ENCODE results near the gene PDILT.
"Not testable (repeated sequence)": the region's sequence is repeated elsewhere in the genome, so short reads cannot be mapped to it uniquely, and the experiment has no call there.

PDILT gene, protein sequence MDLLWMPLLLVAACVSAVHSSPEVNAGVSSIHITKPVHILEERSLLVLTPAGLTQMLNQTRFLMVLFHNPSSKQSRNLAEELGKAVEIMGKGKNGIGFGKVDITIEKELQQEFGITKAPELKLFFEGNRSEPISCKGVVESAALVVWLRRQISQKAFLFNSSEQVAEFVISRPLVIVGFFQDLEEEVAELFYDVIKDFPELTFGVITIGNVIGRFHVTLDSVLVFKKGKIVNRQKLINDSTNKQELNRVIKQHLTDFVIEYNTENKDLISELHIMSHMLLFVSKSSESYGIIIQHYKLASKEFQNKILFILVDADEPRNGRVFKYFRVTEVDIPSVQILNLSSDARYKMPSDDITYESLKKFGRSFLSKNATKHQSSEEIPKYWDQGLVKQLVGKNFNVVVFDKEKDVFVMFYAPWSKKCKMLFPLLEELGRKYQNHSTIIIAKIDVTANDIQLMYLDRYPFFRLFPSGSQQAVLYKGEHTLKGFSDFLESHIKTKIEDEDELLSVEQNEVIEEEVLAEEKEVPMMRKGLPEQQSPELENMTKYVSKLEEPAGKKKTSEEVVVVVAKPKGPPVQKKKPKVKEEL

DNA sequence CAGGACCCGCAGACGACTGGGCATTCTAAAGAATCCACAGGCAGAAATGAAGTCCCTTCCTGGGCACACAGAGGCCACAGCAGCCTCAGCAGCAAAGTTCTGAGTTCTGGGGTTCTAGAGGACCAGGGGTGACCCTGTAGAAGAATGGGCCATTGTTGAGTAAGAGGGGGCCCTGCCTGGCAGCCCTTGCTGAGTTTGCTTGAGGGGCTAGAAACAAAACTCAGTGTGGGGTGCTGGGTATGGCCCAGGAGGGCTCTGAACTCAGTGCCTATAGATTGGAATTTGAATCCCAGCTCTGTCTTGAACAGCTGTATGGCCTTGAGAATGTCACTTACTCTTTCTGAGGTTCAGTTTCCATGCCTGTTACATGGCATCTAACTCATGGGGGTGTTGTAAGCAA lies at the start of gene PDILT:
PDILT (minus strand) TSS at position 101 of the 400 bp plus-strand sequence. CDS start 5,437 bp downstream, outside the sequence.
- no peak for DNase-seq

DNA sequence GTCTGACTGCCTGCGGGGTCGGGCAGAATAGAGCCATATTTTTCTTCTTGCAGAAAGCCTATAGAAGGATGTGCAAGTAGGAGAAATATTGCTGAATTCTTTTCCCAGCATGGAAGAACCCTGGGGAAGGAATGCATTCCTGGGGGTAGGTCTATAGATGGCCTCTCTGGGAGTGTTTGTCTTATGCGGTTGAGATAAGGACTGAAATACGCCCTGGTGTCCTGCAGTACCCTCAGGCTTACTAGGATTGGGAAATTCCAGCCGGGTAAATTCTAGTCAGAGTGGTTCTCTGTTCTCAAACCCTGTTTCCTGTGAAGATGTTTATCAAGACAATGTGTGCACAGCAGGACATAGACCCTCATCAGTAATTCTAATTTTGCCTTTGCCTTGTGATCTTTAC lies 49.1 kb upstream of the PDILT start:
- not testable (repeated sequence) for DNase-seq

DNA sequence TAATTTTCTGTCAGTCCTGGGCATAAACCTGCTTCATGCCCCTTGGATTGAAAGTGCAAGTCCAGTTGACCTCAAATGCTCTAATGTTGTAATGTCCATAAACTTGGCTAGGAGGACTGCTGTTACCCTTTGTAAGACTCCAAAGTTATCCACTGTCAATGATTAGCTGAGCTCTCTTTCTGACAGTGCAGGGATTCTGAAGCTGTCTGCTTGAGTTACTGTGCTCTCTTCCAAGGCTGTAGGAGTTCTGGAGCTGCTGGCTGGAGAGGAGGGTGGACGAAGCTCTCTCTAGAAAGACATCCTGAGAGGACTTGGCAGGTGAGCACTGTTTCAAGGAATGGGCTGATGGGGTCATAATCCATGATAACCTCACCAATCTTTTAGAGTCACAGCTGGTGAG lies 46.8 kb upstream of the PDILT start, which contains the start of gene ACSM2A:
ACSM2A (plus strand) TSS at position 158 of the 400 bp plus-strand sequence. CDS start 8,594 bp downstream, outside the sequence.
- DNase-seq: not testable (repeated sequence)

DNA sequence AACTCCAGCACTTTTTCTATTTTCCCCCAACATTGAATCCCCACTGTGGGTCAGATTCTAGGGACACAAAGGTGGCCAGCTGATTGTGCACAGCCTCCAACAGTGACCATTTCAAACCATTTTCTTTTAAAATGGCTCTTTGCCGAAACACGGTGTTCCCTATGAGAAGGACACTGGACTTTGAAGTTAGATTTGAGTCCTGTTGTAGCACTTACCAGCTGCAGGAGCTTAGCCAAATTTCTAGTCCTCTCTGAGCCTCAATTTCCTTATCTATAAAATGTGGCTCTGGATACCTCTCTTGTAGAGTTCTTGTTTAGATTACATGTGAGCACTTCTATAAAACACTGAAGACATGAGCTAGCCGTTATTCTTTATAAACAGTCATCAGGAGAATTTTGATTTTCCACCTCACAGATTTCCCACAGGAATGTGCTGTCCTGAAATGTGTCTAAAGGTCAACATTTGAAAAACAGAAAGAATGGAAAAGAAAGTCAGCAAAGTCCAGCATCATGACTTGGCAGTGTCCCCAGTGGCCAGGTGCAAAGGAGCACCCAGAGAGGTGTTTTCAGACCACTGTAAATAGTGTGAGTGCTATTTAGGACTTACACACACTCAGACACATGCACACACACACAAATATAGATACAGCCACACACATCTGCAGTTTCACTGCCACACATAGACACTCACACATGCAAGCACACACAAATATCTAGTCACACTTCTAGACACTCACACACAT lies 42.3 kb upstream of the PDILT start:
- not testable (repeated sequence) for DNase-seq

DNA sequence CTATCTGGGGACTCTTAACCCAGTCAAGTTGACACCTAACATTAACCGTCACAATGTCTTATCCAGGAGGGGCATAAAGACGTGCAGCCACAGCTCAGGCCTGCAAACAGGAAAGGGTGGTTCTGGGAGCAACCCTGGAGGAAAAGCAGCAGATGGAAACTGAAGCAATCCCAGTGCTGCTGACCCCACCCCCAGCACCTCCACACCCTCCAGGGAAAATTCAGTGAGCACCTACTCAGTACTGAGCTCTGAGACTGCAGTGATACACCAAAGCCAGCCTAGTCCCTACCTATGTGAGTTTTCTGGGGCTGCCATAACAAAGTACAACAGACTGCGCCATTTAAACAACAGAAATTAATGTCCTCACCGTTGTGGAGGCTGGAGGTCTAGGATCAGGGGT lies 37.3 kb upstream of the PDILT start:
- DNase-seq: not testable (repeated sequence)

DNA sequence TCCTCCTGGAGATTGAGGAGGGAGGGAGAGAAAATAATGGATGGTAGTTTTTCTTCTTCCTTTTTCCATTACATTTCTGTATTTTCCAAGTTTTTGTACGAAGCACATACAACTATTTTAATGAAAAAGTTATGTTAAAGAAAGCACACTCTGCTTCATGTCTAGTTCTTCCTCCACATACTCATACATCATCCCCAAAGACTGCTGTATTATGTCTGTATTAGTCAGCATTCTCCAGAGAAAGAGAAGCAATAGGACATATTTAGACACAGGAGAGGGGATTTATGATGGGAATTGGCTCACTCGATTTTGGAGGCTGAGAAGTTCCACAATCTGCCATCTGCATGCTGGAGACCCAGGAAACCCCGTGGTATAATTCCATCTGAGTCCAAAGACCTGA lies 36.7 kb upstream of the PDILT start:
- DNase-seq: no peak

DNA sequence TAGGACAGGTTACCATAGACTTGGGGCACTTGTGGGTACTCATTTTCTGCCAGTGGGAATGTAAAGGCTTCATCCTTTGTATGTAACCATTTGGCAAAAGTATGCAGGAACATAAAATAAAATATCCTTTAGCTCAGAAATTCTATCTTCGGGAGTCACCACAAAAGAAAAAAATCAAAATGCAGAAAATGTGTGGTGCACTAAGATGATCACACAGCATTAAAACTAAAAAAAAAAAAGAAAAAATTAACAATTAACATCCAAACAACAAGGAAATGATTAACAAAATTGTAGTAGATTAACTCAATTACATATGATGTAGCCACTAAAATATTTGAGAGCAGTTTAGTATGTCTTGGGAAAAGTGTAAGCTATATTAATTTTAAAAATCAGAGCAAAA lies 36.2 kb upstream of the PDILT start:
- DNase-seq: not testable (repeated sequence)

DNA sequence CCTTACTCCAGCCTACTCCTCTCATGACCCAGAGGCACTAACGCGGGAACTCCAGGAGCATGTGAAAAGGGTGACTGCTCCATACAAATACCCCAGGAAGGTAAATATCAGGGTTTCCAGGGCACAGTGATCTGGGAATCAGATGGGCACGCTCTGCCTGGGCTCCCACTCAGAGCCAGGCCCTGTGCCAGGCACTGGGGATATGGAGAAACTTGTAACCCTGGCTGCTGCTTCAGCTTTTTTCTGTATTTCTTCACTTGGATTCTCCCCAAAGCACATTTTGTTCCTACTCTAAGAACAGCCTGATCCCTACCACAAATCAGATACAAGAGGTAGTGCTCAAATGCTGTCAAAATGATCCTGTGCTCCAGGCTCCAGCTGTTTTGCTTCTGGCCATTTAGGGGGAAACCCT lies 35.3 kb upstream of the PDILT start:
- not testable (repeated sequence) for DNase-seq

DNA sequence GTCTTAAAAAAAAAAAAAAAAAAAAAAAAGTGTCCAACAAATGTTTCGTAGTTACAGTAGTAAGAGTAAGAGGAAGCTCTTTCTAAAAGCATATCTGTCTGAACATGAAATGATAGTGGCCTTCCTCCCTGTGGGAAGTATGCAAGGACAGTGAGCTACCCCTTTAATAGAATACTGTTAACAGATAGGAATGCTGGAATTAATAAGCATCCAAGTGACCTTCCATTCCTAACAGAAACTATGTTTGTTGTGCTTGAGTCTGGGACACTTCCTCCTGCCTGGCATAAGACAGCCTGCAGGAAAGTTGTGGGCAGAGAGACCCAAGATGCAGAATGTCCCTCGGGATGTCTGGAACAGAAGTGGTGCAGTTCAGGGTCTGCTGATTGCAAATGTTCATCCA lies 34.4 kb upstream of the PDILT start:
- not testable (repeated sequence) for DNase-seq

DNA sequence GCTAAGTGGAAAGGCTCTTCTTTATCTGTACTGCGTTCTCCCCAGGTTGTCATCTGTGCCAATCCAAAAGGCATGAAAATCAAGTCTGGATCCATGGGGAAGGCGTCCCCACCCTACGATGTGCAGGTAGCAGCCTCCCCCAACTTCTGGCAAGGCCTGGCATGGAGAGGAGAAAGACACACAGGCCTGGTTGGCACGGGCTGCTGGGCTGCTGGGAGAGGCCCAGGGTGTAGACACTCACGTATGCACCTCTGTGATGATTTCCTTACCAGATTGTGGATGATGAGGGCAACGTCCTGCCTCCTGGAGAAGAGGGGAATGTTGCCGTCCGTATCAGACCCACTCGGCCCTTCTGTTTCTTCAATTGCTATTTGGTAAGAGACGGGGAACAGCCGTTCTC lies 26.4 kb upstream of the PDILT start:
- DNase-seq: no peak

DNA sequence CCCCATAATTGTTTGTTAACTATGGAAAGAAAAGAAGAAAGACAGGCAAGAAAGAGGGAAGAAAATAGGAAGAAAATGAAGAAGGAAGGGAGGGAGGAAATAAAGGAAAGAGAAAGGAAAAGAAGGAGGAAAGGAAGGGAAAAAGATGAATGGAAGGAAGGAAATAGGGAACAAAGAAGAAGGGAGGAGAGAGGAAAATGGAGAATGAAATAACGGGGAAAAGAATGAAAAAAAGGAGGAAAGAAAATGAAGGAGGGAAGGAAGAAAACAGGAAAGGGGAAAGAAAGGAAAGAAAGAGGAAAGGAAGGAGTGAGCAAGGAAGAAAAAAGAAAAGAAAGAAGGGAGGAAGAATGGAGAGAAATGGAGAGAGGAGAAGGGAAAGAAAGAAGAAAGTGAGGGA lies 25.9 kb upstream of the PDILT start:
- DNase-seq: not testable (repeated sequence)

DNA sequence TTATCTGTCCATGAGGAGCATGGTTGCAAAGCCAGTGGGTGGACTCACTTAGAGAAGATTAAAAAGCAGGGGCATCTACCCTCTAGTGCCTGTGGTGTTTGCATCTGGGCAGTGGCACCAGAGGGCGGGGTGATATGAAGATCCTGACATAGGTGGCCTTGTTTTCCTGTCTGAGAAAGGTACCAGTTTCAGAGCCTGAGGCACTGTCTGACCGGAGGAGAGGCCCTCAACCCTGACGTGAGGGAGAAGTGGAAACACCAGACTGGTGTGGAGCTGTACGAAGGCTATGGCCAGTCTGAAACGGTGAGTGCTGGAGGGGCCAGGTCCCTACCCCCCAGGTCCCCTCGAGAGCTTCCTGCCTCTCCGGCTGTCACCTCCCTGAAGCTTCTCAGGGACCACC lies 25.0 kb upstream of the PDILT start:
- DNase-seq: not testable (repeated sequence)

DNA sequence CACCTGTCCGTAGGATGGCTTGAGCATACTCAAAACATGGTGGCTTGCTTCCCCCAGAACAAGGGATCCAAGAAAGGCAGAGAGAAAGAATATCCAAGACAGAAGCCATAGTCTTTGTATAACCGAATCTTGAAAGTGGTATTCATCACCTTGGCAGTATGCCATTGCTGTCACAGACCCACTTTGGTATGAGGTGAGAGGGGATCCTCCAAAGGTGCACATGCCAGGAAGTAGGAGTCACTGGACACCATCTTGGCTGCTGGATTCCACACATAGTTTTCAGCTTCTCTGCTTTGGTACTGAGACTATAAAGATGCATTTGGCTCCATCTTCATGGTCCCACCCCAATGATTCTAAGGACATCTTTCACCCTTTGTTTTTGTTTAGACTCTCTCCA lies 22.9 kb upstream of the PDILT start:
- not testable (repeated sequence) for DNase-seq

DNA sequence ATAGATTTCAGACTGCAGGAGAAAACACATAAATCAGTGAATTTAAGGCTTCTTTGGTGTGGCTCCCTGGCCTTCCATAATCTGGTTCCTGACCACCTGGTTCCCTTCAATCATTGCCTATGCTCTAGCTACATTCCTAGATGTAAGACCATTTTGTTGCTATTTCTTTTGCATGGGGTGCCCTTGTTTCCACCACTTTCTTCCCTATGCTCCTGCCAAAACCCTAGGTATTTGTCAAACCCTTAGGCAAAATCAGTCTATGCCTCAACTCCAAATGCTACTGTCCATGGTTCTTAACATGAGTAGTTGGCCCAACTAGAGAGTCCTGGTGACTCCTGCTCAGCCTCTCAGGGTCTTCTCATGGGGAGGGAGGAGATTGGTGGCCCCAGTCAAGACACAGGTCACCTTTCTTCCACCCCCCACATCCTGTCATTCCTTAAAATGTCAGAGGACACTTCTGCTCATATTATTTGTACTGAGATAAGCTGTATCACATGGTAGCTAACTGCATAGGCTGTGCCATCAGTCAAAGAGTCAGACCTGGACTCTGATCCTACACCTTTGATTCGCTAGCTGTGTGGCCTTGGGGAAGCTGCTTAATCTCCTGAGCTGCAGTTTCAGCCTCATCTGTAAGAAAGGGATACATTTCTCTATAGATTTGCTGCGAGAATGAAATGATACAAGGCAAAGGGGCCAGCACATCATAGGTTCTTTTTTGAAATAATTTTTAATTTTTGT lies 19.8 kb upstream of the PDILT start:
- no peak for DNase-seq

DNA sequence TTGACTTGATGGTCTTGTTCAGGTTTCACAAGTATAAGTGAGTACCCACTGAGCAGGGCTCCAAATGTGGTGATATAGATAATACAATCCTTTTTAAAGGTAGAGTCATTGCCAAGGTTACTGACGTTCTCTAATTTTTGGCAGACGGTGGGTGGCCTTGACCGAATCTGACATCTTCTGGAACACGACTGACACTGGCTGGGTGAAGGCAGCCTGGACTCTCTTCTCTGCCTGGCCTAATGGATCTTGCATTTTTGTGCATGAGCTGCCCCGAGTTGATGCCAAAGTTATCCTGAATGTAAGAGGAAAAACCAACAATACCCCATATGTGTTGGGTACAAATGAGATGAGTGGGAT lies 19.2 kb upstream of the PDILT start:
- not testable (repeated sequence) for DNase-seq

DNA sequence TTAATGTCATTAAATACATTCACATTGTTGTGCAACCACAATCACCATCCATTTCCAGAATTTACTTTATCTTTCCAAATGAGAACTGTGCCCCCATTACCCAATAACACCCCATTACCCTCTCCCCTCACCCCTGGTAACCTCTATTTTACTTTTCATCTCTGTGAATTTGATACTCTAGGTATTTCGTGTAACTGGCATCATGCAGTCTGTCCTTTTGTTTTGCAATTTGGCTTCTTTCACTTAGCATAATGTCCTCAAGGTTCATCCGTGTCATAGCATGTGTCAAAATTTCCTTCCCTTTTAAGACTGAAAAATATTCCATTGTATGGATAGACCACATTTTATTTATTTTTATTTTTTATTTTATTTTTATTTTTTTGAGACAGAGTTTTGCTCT lies 17.2 kb upstream of the PDILT start:
- DNase-seq: not testable (repeated sequence)

DNA sequence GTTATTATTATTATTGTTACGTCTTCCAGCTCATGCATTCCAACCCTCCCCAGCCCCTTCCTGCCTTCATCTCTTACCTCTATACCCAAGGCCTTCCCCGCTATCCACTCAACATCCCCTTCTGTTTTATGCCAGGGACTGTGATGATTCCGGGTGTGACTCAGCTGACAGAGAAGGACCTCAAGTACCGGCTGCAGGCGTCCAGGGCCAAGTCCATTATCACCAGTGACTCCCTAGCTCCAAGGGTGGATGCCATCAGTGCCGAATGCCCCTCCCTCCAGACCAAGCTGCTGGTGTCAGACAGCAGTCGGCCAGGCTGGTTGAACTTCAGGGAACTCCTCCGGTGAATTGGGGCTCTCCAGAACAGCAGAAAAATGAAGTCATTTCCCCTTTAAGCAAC lies 14.6 kb upstream of the PDILT start:
- not testable (repeated sequence) for DNase-seq

DNA sequence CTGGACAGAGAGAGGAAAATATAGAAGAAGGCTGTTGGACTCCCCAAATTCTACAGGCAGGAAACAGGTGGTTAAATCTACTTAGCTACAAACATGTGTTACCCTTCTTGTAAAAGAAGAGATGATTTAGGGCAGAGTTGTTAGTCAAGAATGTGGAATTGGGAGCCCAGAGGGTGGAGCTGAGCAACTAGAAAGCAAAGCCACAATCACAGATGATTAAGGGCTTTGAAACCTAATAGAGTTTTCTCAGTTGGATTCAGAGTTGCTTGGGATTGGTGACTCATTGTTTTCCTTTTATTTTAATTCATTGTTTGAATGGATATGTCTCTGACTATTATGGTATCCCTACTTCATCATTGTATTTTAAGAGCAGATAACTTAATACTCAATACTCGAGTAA lies 11.0 kb upstream of the PDILT start:
- DNase-seq: no peak

DNA sequence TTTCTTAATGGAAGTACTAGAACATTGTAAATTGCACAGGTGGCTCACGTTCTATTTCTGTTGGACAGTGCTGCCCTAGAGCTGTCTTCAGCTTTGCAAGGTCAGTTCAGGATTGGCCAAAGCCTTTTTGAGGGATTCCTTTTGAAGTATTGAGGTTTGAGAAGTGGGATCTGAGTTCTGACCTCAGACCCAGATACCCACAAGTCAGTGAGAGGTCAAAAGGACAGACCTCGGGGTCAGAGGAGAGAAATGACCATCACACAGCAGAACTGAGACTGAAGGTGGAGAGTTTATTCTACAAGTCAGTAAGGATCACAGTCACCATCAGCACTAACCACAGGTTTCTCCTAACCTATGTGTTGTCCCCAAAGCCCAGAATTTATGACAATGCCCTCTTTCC lies 6.5 kb upstream of the PDILT start:
- DNase-seq: no peak

DNA sequence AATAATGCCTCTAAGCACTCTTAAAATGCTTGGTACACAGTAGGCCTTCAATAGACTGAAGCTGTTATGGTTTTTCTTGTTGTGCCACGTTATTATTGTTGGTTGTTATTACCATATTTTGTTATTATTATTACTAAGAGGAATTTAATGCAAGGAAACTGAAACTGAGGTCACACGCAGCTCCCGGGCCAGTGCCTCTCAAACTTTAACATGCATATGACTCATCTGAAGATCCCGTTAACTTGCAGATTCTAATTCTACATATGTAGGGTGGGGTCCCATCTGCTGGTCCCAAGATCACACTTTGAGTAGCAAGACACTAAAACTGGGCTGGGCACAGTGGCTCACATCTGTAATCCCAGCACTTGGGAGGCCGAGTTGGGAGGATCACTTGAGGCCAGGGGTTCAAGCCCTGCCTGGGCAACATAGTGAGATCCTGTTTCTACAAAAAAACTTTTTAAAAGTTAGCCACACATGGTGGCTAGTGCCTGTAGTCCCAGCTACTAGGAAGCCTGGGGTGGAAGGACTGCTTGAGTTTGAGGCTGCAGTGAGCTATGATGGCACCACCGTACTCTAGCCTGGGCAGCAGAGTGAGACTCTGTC lies 5.7 kb upstream of the PDILT start:
- no peak for DNase-seq

DNA sequence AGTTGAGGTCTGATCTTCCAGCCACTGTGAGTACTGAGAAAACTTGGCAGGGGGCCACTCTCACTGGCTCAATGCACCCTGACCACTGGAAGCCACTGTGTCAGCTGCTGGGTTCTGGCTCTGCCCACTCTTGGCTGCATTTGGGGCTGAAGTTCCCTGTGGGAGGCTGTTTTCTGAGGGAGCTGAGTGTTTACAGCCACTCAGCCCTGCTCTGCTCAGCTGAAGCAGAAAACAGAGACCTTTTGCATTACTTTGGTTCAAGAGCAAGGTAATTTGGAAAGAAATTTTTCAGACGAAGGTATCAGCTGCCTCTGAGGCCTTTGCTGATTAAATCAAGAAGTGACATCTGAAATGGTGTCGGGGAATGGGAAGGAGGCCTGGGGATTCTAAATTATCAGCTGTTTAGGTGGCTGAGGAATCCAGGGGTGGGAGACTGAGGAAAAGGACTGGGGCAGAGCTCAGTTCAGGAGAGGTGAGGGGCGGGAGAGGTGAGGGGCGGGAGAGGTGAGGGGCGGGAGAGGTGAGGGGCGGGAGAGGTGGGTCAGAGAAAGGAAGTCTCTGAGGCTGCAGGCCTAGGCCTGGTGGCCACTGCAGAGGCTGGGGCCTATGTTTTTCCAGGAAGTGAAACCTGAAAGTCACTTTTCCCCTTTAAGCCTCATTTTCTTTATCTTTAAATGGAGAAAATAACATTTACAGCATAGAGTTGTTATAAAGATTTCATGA lies 5.0 kb upstream of the PDILT start, which contains the start of gene ACSM5:
ACSM5 (plus strand) TSS at position 137 of the 723 bp plus-strand sequence. CDS start 1,951 bp downstream, outside the sequence.
- no peak for DNase-seq

DNA sequence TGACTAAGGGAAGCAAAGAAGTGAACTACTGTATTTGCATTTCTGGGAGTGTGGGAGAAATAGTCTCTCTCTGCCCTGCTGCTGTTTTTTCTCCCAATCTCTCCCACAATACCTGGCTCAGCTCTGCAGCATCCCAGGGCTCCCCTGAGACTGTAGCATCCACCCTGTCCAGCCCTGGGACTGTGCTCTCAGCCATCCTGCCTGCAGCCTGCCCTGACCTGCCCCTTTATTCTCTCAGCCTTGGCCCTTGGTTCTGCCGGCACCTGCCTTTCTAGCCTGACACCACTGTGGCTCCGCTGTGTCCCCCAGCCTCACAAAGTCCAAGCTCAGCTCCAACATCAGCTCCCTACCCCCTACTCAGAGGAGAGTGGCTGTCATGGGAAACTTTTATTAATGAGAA lies 1.9 kb downstream of the PDILT start:
- DNase-seq: no peak
